HUES64 (cell line): Measurements from ENCODE around the gene KCTD1.

Experiments used
- H3K27ac ChIP-seq: 2 replicates; pipeline ENCODE4 v1.7.0; 2013; ENCODE audit warnings: low read depth, low read length, inconsistent platforms
- H3K27me3 ChIP-seq: 2 replicates; pipeline ENCODE4 v1.6.1; 2013; ENCODE audit warnings: mild to moderate bottlenecking, low read length; ENCODE audit not compliant: insufficient read depth
- H3K36me3 ChIP-seq: 2 replicates; pipeline ENCODE4 v1.6.1; 2013; ENCODE audit warnings: mild to moderate bottlenecking, low read length; ENCODE audit not compliant: insufficient read depth
- H3K4me1 ChIP-seq: 2 replicates; pipeline ENCODE4 v1.6.1; 2013; ENCODE audit warnings: mild to moderate bottlenecking, low read length, moderate library complexity; ENCODE audit not compliant: insufficient read depth
- H3K4me3 ChIP-seq: 2 replicates; pipeline ENCODE4 v1.5.1; 2013; ENCODE audit warnings: mild to moderate bottlenecking, low read length, moderate library complexity
- H3K9ac ChIP-seq: 2 replicates; pipeline ENCODE4 v1.6.1; 2013; ENCODE audit warnings: mild to moderate bottlenecking, low read depth, low read length
- H3K9me3 ChIP-seq: 2 replicates; pipeline ENCODE4 v1.6.1; 2013; ENCODE audit warnings: low read depth, low read length; ENCODE audit not compliant: insufficient read depth
- WGBS: fragments of 150-250, 120-280 bp; methylation state at CpG from one replicate; pipeline ENCODE4 v1.1.7; 2013; ENCODE audit warnings: missing lambda C conversion rate; 5-methylcytosine and 5-hydroxymethylcytosine counted together

The KCTD1 gene

GRCh38 chr18:26516964-26517363 lies 31.4 kb downstream of the KCTD1 start:
- no peaks in the 10 kb centered on the region for H3K27me3 ChIP-seq
- H3K9me3 ChIP-seq: no peaks in the 10 kb centered on the region
- peaks cover 13% of the 10 kb centered on the region for H3K4me1 ChIP-seq
- H3K36me3 ChIP-seq: no peaks in the 10 kb centered on the region
- H3K9ac ChIP-seq: no peak overlapping the region
- H3K4me3 ChIP-seq: no peak overlapping the region
- H3K27ac ChIP-seq: no peak overlapping the region
- WGBS: 93% methylated on average over 2 of the region's 2 CpGs

- peak overlapping the region; percentile 14; the same call in 1 of the 2 replicates for H3K27ac ChIP-seq
- 85% methylated on average over 9 of the region's 9 CpGs for WGBS
- H3K9me3 ChIP-seq: no peaks in the 10 kb centered on the region
- no peak overlapping the region for H3K9ac ChIP-seq
- H3K27me3 ChIP-seq: no peaks in the 10 kb centered on the region
- no peak overlapping the region for H3K4me3 ChIP-seq
- H3K36me3 ChIP-seq: no peaks in the 10 kb centered on the region
- peaks cover 13% of the 10 kb centered on the region for H3K4me1 ChIP-seq
Observed at GRCh38 chr18:26515643-26516487, 32.5 kb downstream of the KCTD1 start.

- Histone ChIP-seq H3K9ac (no peak overlapping the region), H3K27me3 (no peaks in the 10 kb centered on the region), H3K4me3 (no peak overlapping the region), H3K4me1 (peaks cover 8% of the 10 kb centered on the region), H3K9me3 (no peaks in the 10 kb centered on the region), H3K36me3 (no peaks in the 10 kb centered on the region), H3K27ac (no peak overlapping the region)
- WGBS: 92% methylated on average over 10 of the region's 10 CpGs
Observed at GRCh38 chr18:26511339-26512071, 36.8 kb downstream of the KCTD1 start.

GRCh38 chr18:26510337-26510736 lies 38.0 kb downstream of the KCTD1 start:
- Histone ChIP-seq H3K27me3 (no peaks in the 10 kb centered on the region), H3K9ac (no peak overlapping the region), H3K36me3 (no peaks in the 10 kb centered on the region), H3K9me3 (no peaks in the 10 kb centered on the region), H3K4me3 (no peak overlapping the region), H3K4me1 (no peaks in the 10 kb centered on the region), H3K27ac (no peak overlapping the region)
- 92% methylated on average over 1 of the region's 3 CpGs for WGBS

- Histone ChIP-seq H3K9ac (no peak overlapping the region), H3K9me3 (no peaks in the 10 kb centered on the region), H3K36me3 (no peaks in the 10 kb centered on the region), H3K4me1 (no peaks in the 10 kb centered on the region), H3K27ac (no peak overlapping the region), H3K4me3 (no peak overlapping the region), H3K27me3 (no peaks in the 10 kb centered on the region)
- WGBS: 94% methylated on average over 8 of the region's 8 CpGs
Observed at GRCh38 chr18:26506012-26506411, 42.3 kb downstream of the KCTD1 start.

GRCh38 chr18:26504831-26505230 lies 43.5 kb downstream of the KCTD1 start:
- no peak overlapping the region for H3K9ac ChIP-seq
- H3K27me3 ChIP-seq: no peaks in the 10 kb centered on the region
- no peaks in the 10 kb centered on the region for H3K4me1 ChIP-seq
- no peak overlapping the region for H3K4me3 ChIP-seq
- H3K9me3 ChIP-seq: no peaks in the 10 kb centered on the region
- H3K27ac ChIP-seq: no peak overlapping the region
- H3K36me3 ChIP-seq: no peaks in the 10 kb centered on the region
- WGBS: 97% methylated on average over 3 of the region's 3 CpGs

GRCh38 chr18:26503382-26503781 lies 45.0 kb downstream of the KCTD1 start:
- H3K27me3 ChIP-seq: no peaks in the 10 kb centered on the region
- H3K27ac ChIP-seq: no peak overlapping the region
- peaks cover 3% of the 10 kb centered on the region; the same call in 1 of the 2 replicates for H3K36me3 ChIP-seq
- no peaks in the 10 kb centered on the region for H3K9me3 ChIP-seq
- 96% methylated on average over 6 of the region's 7 CpGs for WGBS
- no peak overlapping the region for H3K9ac ChIP-seq
- H3K4me1 ChIP-seq: no peaks in the 10 kb centered on the region
- H3K4me3 ChIP-seq: no peak overlapping the region

- Histone ChIP-seq H3K9me3 (no peaks in the 10 kb centered on the region), H3K4me1 (no peaks in the 10 kb centered on the region), H3K4me3 (no peak overlapping the region), H3K36me3 (peaks cover 3% of the 10 kb centered on the region; the same call in 1 of the 2 replicates), H3K27me3 (no peaks in the 10 kb centered on the region), H3K27ac (no peak overlapping the region), H3K9ac (no peak overlapping the region)
- 97% methylated on average over 2 of the region's 4 CpGs for WGBS
Observed at GRCh38 chr18:26502823-26503222, 45.5 kb downstream of the KCTD1 start.

- Histone ChIP-seq H3K4me1 (no peaks in the 10 kb centered on the region), H3K9me3 (no peaks in the 10 kb centered on the region), H3K36me3 (peaks cover 3% of the 10 kb centered on the region; the same call in 1 of the 2 replicates), H3K27ac (no peak overlapping the region), H3K4me3 (no peak overlapping the region), H3K9ac (no peak overlapping the region), H3K27me3 (no peaks in the 10 kb centered on the region)
- WGBS: 93% methylated on average over 4 of the region's 4 CpGs
Observed at GRCh38 chr18:26497866-26498265, 50.5 kb downstream of the KCTD1 start.

GRCh38 chr18:26496528-26496927 lies 51.8 kb downstream of the KCTD1 start:
- WGBS: no CpG with 5 or more reads among the region's 1 CpG

GRCh38 chr18:26495287-26495686 lies 53.1 kb downstream of the KCTD1 start:
- Histone ChIP-seq H3K9me3 (no peaks in the 10 kb centered on the region), H3K27ac (no peak overlapping the region), H3K9ac (no peak overlapping the region), H3K36me3 (peaks cover 3% of the 10 kb centered on the region; the same call in 1 of the 2 replicates), H3K27me3 (no peaks in the 10 kb centered on the region), H3K4me3 (no peak overlapping the region), H3K4me1 (no peaks in the 10 kb centered on the region)
- WGBS: 94% methylated on average over 4 of the region's 5 CpGs

More at GRCh38 chr18:26496528-26496927, 51.8 kb downstream of the KCTD1 start:
- Histone ChIP-seq H3K9ac (no peak overlapping the region), H3K4me3 (no peak overlapping the region), H3K27me3 (no peaks in the 10 kb centered on the region), H3K9me3 (no peaks in the 10 kb centered on the region), H3K4me1 (no peaks in the 10 kb centered on the region), H3K27ac (no peak overlapping the region), H3K36me3 (peaks cover 3% of the 10 kb centered on the region; the same call in 1 of the 2 replicates)
